HG02623 (cell line): ENCODE results near the gene TMEM168.
A peak's percentile ranks its signal among the peaks of the same experiment; 100 is the strongest.
"Not testable (repeated sequence)": the region's sequence is repeated elsewhere in the genome, so short reads cannot be mapped to it uniquely, and the experiment has no call there.

Experiments used
- ATAC-seq: cut with Tn5 transposase; IDR thresholded peaks from one replicate; pipeline ENCODE4 v1.9.1; 2021; ENCODE audit warnings: moderate library complexity; ENCODE audit not compliant: unreplicated experiment

Gene TMEM168

GRCh38 chr7:112782498-112782897 is 7.7 kb downstream of the TMEM168 start:
- ATAC-seq = peak; percentile 96

DNA sequence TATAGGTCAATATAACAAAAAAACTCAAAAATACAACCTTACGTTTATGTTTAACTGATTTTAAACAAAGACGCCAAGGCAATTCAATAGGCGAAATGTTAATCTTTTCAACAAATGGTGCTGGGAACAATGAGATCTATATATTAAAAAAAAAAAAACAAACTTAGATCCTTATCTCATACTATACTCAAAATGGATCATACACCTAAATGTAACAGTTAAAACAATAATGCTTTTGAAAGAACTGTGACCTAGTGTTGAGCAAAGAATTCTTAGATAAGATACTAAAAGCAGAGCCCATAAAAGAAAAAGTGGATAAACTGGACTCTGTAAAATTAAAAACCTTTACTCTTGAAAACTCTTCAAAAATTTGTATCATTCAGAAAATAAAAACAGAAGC is 8.6 kb downstream of the TMEM168 start:
- no peak for ATAC-seq

GRCh38 chr7:112781110-112781509 is 9.1 kb downstream of the TMEM168 start:
- ATAC-seq = no peak

DNA sequence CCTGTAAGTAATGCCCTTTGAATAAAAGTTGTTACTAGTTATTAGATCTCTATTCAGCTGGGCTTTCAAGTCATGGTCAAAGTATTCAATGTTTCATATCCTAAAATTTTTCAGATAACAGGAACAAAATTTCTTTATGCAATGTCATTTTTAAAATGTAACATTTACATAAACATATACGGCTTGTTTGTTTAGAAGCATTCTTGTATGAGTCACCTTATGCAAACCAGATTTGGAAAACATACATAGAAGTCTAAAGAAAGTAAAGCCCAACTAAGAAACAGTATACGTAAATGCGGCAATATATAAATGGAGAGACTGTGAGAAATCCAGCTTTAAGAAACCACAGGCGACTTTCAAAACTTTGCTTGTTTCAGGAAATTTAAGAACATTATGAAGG is 10.5 kb downstream of the TMEM168 start:
- no peak for ATAC-seq

GRCh38 chr7:112777406-112777805 is 12.8 kb downstream of the TMEM168 start:
- no peak for ATAC-seq

- ATAC-seq = no peak
Observed at GRCh38 chr7:112771166-112771565, 19.0 kb downstream of the TMEM168 start.

- no peak for ATAC-seq
Observed at GRCh38 chr7:112770051-112770450, 20.1 kb downstream of the TMEM168 start.

- ATAC-seq = no peak
Observed at GRCh38 chr7:112765105-112765504, 25.1 kb downstream of the TMEM168 start.

DNA sequence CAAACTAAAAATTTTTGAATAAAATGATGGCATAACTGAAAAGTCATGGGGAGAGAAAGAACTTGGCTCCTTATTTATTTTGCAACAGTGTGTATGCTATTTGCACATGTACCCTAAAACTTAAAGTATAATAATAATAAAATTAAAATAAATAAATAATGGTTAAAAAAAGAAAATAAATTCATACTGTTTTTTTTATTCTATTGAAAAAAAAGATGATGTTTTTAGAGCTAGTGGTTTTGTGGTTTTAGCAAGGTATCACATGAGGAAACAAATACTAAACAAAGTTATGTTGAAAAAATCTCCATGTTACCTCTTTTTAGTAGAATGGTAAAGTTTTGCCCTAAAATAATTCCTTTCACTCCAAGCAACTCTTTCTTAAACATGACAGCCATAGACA is 26.2 kb downstream of the TMEM168 start:
- no peak for ATAC-seq

GRCh38 chr7:112763298-112763697 is 26.9 kb downstream of the TMEM168 start:
- no peak for ATAC-seq

- ATAC-seq = no peak
Observed at GRCh38 chr7:112759905-112760304, 30.3 kb downstream of the TMEM168 start.

- ATAC-seq = peak; percentile 39
Observed at GRCh38 chr7:112757337-112757736, 32.9 kb downstream of the TMEM168 start.

DNA sequence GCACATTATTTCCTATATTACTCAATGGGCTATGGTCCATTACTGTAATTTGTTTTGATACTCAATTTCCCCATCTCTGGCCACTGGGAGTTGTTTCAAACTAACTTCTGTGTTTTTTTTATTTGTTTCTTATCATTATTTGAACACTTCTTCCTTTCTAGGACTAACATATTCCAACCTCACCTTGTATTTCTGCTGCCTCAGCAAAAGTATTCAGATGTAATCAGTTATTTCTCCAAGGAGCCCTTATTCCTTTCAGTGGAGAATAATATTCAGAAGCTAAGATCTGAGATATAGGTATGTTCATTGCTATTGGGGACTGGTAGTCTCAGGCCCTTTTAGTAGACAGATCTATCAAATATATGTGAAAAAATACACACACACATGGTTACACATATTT is 36.9 kb downstream of the TMEM168 start:
- ATAC-seq = no peak

DNA sequence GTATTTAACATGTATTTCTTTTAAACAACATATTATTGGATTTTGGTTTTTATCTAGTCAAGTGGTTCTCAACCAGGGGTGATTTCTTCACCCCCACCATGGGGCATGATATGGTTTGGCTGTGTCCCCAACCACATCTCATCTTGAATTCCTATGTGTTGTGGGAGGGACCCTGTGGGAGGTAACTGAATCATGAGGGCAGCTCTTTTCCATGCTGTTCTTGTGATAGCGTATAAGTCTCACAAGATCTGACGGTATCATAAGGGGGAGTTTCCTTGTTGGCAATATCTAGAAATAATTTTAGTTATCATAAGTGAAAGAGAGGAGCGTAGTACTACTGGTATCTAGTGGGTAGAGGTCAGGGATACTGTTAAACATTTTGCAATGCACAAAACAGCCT is 37.6 kb downstream of the TMEM168 start:
- ATAC-seq = no peak

DNA sequence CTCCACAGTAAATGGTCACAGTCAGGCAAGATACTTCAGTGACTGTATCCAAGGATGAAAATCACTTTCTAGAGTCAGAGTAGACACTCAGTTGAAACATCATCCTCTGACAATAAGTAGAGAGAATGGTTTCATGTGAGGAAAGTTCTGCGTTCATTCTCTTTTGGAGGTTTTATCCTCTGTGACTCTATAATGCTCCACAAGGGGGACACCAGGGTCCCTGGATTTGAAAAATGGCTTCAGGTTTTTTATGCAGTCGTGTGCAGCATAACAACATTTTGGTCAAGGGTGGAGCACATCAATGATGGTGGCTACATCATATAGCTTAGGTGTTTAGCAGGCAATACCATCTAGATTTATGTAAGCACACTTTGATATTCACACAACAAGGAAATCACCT is 40.4 kb downstream of the TMEM168 start:
- ATAC-seq = no peak

DNA sequence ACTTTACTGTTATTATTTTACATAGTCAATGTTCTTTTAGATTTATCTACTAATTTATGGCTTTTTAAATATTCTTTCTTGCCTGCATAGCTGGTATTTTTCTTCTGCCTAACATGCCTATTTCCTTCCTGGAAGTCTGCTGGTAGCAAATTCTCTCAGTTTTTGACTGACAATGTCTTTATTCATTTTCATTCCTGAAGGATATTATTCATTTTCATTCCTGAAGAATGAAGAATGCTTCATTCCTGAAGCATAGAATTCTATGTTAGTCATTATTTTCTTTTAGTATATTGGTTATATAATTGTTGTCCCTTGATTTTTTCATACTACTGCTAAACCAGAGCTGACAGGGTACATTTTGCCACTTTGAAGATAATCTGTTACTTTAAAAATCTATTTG is 41.8 kb downstream of the TMEM168 start:
- no peak for ATAC-seq

DNA sequence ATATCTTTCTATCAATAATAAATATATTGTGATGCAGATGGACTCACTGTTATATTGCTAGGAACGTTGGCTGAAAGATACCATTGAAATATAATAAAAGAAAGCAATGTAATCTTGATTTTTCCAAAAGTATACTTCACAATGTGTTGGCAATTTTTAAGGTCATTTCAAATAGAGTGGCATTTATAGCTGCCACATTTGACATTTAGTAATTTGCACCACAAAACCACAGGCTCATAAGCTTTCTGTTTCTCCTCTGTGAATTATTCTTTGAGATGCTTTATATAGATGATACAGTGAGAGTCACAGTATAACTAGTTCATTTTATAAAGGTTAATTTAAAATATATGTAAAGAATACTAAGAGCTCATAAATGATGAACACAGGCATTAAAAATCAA is 44.6 kb downstream of the TMEM168 start:
- ATAC-seq = no peak

DNA sequence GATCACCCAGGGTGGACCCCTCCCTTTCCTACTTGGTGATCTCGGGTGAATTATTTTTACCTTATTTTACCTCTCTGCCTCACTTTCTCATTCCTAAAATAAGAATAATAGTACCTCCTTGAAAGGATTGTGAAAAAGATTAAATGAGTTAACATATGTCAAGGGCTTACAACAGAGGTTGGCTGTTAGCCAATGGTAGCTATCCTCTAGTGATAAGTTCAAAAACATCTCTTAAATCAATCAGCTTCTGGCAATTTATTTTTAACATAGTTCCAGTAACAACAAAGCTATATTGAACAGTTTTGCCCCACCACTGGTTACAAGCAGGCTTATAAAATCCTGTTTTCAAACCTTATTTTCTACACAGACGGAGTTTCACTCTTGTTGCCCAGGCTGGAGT is 45.4 kb downstream of the TMEM168 start:
- no peak for ATAC-seq

DNA sequence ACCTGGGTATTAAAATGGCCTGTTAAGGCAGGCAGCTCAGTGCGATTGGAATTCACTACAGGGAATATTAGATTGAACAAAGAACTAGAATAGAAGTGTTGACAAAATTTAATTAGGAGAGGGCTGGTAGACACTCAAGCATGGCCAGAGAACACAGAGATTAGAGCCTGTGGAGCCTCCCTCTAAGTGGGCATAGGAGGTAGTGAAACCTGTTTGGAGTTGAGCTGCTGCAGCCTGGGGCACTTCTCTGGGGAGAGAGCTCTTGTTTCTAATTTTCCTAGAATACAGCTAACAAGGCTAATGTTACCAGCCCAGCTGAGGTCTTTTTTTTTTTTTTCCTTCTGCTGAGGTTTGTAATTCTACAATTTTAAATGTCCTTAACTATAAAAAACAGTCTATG is 46.4 kb downstream of the TMEM168 start:
- no peak for ATAC-seq

DNA sequence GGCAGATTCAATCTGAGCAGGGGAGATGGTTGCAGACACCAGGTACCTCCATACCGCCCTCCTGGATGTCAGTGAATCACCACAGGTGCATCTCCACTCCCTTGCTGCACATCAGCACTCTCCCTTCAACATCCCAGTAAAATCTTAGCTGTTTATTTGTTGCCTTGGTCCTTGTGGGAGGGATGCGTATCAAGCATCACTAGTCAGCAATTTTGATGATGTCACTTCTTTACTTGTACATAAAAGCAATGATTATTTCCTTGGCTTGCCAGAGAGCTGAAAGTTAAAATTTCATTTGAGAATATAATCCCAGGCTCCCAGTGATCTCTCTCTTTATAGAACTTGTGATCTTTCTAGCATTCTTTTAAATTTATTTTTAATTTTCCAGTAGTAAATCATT is 49.5 kb downstream of the TMEM168 start:
- ATAC-seq = no peak

DNA sequence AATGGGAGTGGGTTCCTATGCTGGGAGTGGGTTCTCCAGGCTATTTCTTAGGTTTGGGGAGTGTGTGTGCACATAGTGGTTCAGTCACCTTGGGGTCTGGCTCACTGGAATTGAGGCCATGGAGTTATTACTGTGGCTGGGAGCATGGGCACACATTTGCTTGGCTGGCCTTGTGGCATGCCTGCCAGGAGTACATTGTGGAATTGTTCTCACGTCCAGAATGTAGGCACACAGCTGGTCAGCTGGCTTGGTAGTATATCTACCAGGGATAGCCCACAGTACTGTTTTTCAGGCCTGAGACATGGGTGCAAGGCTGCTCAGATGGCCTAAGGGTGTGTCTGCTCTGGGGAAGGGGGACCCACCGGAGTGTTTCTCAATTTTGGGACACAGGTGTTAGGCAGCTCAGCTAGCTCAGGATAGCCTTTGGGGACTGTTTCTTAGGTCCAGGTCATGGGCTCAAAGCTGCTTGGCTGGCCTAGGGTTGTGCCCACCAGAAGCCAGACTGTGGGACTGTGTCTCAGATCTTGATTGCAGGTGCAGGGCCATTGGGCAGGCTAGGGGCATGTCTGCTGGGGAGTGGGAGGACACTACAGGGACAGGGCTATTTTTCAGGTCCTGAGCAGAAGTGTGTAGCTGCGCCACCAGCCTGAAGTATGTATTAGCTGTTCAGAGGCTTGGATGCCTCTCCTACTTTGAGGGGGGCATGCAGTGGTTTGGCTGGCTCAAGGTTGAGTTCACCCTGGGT is 50.6 kb downstream of the TMEM168 start:
- no peak for ATAC-seq

- ATAC-seq = no peak
Observed at GRCh38 chr7:112735261-112735660, 54.9 kb downstream of the TMEM168 start.

- not testable (repeated sequence) for ATAC-seq
Observed at GRCh38 chr7:112731324-112731723, 58.9 kb downstream of the TMEM168 start.
